ENCODE results near the gene UNK.
A peak's percentile ranks its signal among the peaks of the same experiment; 100 is the strongest.

The UNK gene

GRCh38 chr17:75845058-75845711, 60.6 kb downstream of the UNK start:
- TF ChIP-seq EGR1 (IDR thresholded peaks at IDR 0.05) (no peak), CEBPB (IDR thresholded peaks at IDR 0.05) (no peak), RAD21 (IDR thresholded peaks at IDR 0.05; ENCODE audit: low read depth) (peak; percentile 54), EP300 (IDR thresholded peaks at IDR 0.05; ENCODE audit: borderline replicate concordance) (no peak), NFIC (IDR thresholded peaks at IDR 0.05) (no peak), ZBTB7A (IDR thresholded peaks at IDR 0.05; ENCODE audit: low read depth) (no peak), TCF12 (IDR thresholded peaks at IDR 0.05; ENCODE audit: low read depth) (no peak; the same call in 1 of the 2 replicates), FOXM1 (IDR thresholded peaks at IDR 0.05; ENCODE audit: borderline replicate concordance, low read depth) (no peak; the same call in 1 of the 2 replicates), CREB1 (IDR thresholded peaks at IDR 0.05; ENCODE audit: low read depth) (no peak), YY1 (IDR thresholded peaks at IDR 0.05; ENCODE audit: low read depth) (no peak; the same call in 1 of the 2 replicates), TAF1 (IDR thresholded peaks at IDR 0.05; ENCODE audit: low read depth) (no peak), TEAD4 (IDR thresholded peaks at IDR 0.05) (no peak; the same call in 1 of the 2 replicates), MAX (IDR thresholded peaks at IDR 0.05) (peak; percentile 81), REST (IDR thresholded peaks at IDR 0.05; ENCODE audit: low read depth) (0 out of 2 replicates have a peak, but pooled peaks have one; percentile 42), USF1 (IDR thresholded peaks at IDR 0.05) (peak; percentile 92)

GRCh38 chr17:75845933-75846691, 61.5 kb downstream of the UNK start:
- no peak for TF ChIP-seq ZBTB7A (IDR thresholded peaks at IDR 0.05; ENCODE audit: low read depth)

- no peak for TF ChIP-seq CREB1 (IDR thresholded peaks at IDR 0.05; ENCODE audit: low read depth)
- no peak for TF ChIP-seq RAD21 (IDR thresholded peaks at IDR 0.05; ENCODE audit: low read depth)
- TF ChIP-seq USF1 (IDR thresholded peaks at IDR 0.05), result no peak
- no peak for TF ChIP-seq FOXM1 (IDR thresholded peaks at IDR 0.05; ENCODE audit: borderline replicate concordance, low read depth)
- no peak for TF ChIP-seq ZBTB7A (IDR thresholded peaks at IDR 0.05; ENCODE audit: low read depth)
- TF ChIP-seq TAF1 (IDR thresholded peaks at IDR 0.05; ENCODE audit: low read depth), result no peak
- no peak for TF ChIP-seq NFIC (IDR thresholded peaks at IDR 0.05)
- TF ChIP-seq CEBPB (IDR thresholded peaks at IDR 0.05), result no peak
- no peak for TF ChIP-seq TCF12 (IDR thresholded peaks at IDR 0.05; ENCODE audit: low read depth)
- TF ChIP-seq TEAD4 (IDR thresholded peaks at IDR 0.05), result no peak
- no peak for TF ChIP-seq MAX (IDR thresholded peaks at IDR 0.05)
- TF ChIP-seq EGR1 (IDR thresholded peaks at IDR 0.05), result no peak
- no peak for TF ChIP-seq EP300 (IDR thresholded peaks at IDR 0.05; ENCODE audit: borderline replicate concordance)
- TF ChIP-seq REST (IDR thresholded peaks at IDR 0.05; ENCODE audit: low read depth), result no peak
- no peak for TF ChIP-seq YY1 (IDR thresholded peaks at IDR 0.05; ENCODE audit: low read depth)
These were observed 62.3 kb downstream of the UNK start for GRCh38 chr17:75846692-75847613.

- TF ChIP-seq EP300 (IDR thresholded peaks at IDR 0.05; ENCODE audit: borderline replicate concordance) (no peak), TEAD4 (IDR thresholded peaks at IDR 0.05) (no peak), CREB1 (IDR thresholded peaks at IDR 0.05; ENCODE audit: low read depth) (no peak), MAX (IDR thresholded peaks at IDR 0.05) (no peak), USF1 (IDR thresholded peaks at IDR 0.05) (no peak), EGR1 (IDR thresholded peaks at IDR 0.05) (no peak)
These were observed 63.3 kb downstream of the UNK start for GRCh38 chr17:75847614-75848522.
